H1 (cell line): ENCODE measurements around the gene STT3B. TPM values are rescaled to one million over a fixed set of nuclear protein-coding genes. Genes with fewer than 3 reads are reported as not detected.

ENCODE experiments used
- CTCF ChIA-PET: fragments of 300-600 bp; sonication (Branson Sonifier 250); formaldehyde crosslinking; loops from one replicate; lab custom pipeline; 2021; ENCODE audit not compliant: partially characterized antibody; lab: Charles Lee
- POLR2A ChIA-PET: fragments of 300-600 bp; sonication (Branson Sonifier 250); formaldehyde crosslinking; loops from one replicate; lab custom pipeline; 2021; ENCODE audit warnings: inconsistent platforms; ENCODE audit not compliant: partially characterized antibody; lab: Charles Lee
- DNase-seq, 2 experiments: peaks; one replicate each; pipeline versions ENCODE4 v3.0.0 to v3.0.0-alpha.2; 2010 to 2022; ENCODE audit warnings: low spot score in 2 of 2, low read depth in 1 of 2, mixed read lengths in 1 of 2
- FAIRE-seq: peaks from 2 replicates; lab custom pipeline; 2011; peaks lifted over from hg19 to GRCh38; lab: Jason Lieb, UNC
- H2AFZ ChIP-seq: 2 replicates; pipeline ENCODE4 v1.8.1; 2012; ENCODE audit warnings: low read length, inconsistent platforms
- H2AK5ac ChIP-seq: 2 replicates; pipeline ENCODE4 v1.6.1; 2013; ENCODE audit warnings: low read depth, low read length
- H2BK120ac ChIP-seq: replicated peaks from 2 replicates; pipeline ENCODE3; 2013; ENCODE audit warnings: low read depth, low read length, inconsistent platforms
- H2BK12ac ChIP-seq: 2 replicates; pipeline ENCODE4 v1.6.1; 2013; ENCODE audit warnings: low read depth, low read length
- H2BK15ac ChIP-seq: 2 replicates; pipeline ENCODE4 v1.6.1; 2013; ENCODE audit warnings: low read length
- H2BK20ac ChIP-seq: 2 replicates; pipeline ENCODE4 v1.6.1; 2013; ENCODE audit warnings: low read length
- H2BK5ac ChIP-seq: 2 replicates; pipeline ENCODE4 v1.6.1; 2013; ENCODE audit warnings: low read depth, low read length
- H3K14ac ChIP-seq: 2 replicates; pipeline ENCODE4 v1.6.1; 2013; ENCODE audit warnings: inconsistent platforms; ENCODE audit not compliant: insufficient read length
- H3K18ac ChIP-seq: 2 replicates; pipeline ENCODE4 v1.6.1; 2013; ENCODE audit warnings: low read length; ENCODE audit errors: extremely low read depth
- H3K23ac ChIP-seq: 2 replicates; pipeline ENCODE4 v1.6.1; 2013; ENCODE audit warnings: inconsistent platforms; ENCODE audit not compliant: insufficient read length
- H3K23me2 ChIP-seq: 2 replicates; pipeline ENCODE4 v1.6.1; 2013; ENCODE audit warnings: low read depth, low read length
- H3K27ac ChIP-seq: 2 replicates; pipeline ENCODE4 v1.6.1; 2011; ENCODE audit warnings: low read depth, low read length, inconsistent platforms
- H3K27me3 ChIP-seq, 4 experiments: replicated peaks in 1 of 4; 1 replicate in 1 of 4; 2 replicates in 3 of 4; pipeline versions ENCODE4 v1.6.1 to v1.8.1; 2011 to 2013; ENCODE audit warnings: low read length in 3 of 4, mild to moderate bottlenecking in 3 of 4, inconsistent platforms in 2 of 4, mixed read lengths in 2 of 4, moderate library complexity in 1 of 4; ENCODE audit not compliant: control insufficient read depth in 3 of 4, insufficient read depth in 3 of 4; ENCODE audit errors: extremely low read depth in 1 of 4
- H3K36me3 ChIP-seq, 4 experiments: 2 replicates each; pipeline versions ENCODE4 v1.6.1 to v1.8.1; 2011 to 2013; ENCODE audit warnings: mild to moderate bottlenecking in 4 of 4, low read length in 3 of 4, moderate library complexity in 2 of 4, control low read depth in 1 of 4, inconsistent platforms in 1 of 4; ENCODE audit not compliant: insufficient read depth in 4 of 4, control insufficient read depth in 2 of 4
- H3K4ac ChIP-seq: replicated peaks from 2 replicates; pipeline ENCODE3; 2013; ENCODE audit warnings: low read length, low read depth, mixed read lengths, inconsistent platforms; ENCODE audit not compliant: insufficient read length
- H3K4me1 ChIP-seq, 4 experiments: replicated peaks in 1 of 4; 1 replicate in 1 of 4; 2 replicates in 3 of 4; pipeline versions ENCODE4 v1.6.1 to v1.8.1; 2011 to 2013; ENCODE audit warnings: low read length in 3 of 4, inconsistent platforms in 2 of 4, mixed read lengths in 1 of 4; ENCODE audit not compliant: insufficient read depth in 4 of 4, control insufficient read depth in 3 of 4
- H3K4me2 ChIP-seq, 2 experiments: 2 replicates each; pipeline versions ENCODE4 v1.6.1 to v1.8.1; 2011 to 2013; ENCODE audit warnings: low read depth in 2 of 2, low read length in 2 of 2, control low read depth in 1 of 2, inconsistent platforms in 1 of 2, mild to moderate bottlenecking in 1 of 2; ENCODE audit not compliant: insufficient read depth in 1 of 2
- H3K4me3 ChIP-seq, 4 experiments: fragments of 200-600, 300-600 bp in 1 of 4; sonication (generic), shearing (Covaris generic), sonication (Bioruptor Twin) in 1 of 4; 2 replicates each; pipeline versions ENCODE4 v1.5.1 to v1.8.1; 2011 to 2016; ENCODE audit warnings: low read length in 4 of 4, low read depth in 3 of 4, control low read depth in 2 of 4, inconsistent platforms in 2 of 4, mild to moderate bottlenecking in 2 of 4, mixed read lengths in 1 of 4, moderate library complexity in 1 of 4; ENCODE audit not compliant: insufficient read depth in 2 of 4; ENCODE audit errors: extremely low read depth in 1 of 4
- H3K56ac ChIP-seq: replicated peaks from 2 replicates; pipeline ENCODE3; 2013; ENCODE audit warnings: low read depth, mild to moderate bottlenecking, mixed read lengths, low read length, inconsistent platforms; ENCODE audit not compliant: insufficient read length
- H3K79me1 ChIP-seq: 2 replicates; pipeline ENCODE4 v1.6.1; 2013; ENCODE audit warnings: low read depth, low read length, control low read depth
- H3K79me2 ChIP-seq, 2 experiments: 2 replicates each; pipeline versions ENCODE4 v1.6.1 to v1.8.1; 2012 to 2013; ENCODE audit warnings: low read length in 2 of 2, mild to moderate bottlenecking in 2 of 2, inconsistent platforms in 1 of 2; ENCODE audit not compliant: insufficient read depth in 2 of 2, control insufficient read depth in 1 of 2
- H3K9ac ChIP-seq, 4 experiments: replicated peaks in 1 of 4; 1 replicate in 1 of 4; 2 replicates in 3 of 4; pipeline versions ENCODE4 v1.6.1 to v1.8.1; 2011 to 2013; ENCODE audit warnings: low read depth in 3 of 4, low read length in 3 of 4, control low read depth in 2 of 4, mild to moderate bottlenecking in 2 of 4, moderate library complexity in 2 of 4, inconsistent platforms in 1 of 4; ENCODE audit errors: extremely low read depth in 1 of 4
- H3K9me3 ChIP-seq, 2 experiments: 2 replicates each; pipeline versions ENCODE4 v1.6.1 to v1.8.1; 2012 to 2013; ENCODE audit warnings: mild to moderate bottlenecking in 2 of 2, moderate library complexity in 2 of 2, control low read depth in 1 of 2, inconsistent platforms in 1 of 2, low read depth in 1 of 2, low read length in 1 of 2, mixed read lengths in 1 of 2; ENCODE audit not compliant: insufficient read depth in 2 of 2
- H4K20me1 ChIP-seq, 2 experiments: replicated peaks in 1 of 2; 2 replicates each; pipeline versions ENCODE3 to v1.8.1; 2011 to 2013; ENCODE audit warnings: inconsistent platforms in 2 of 2, low read length in 2 of 2, mild to moderate bottlenecking in 1 of 2; ENCODE audit not compliant: insufficient read depth in 2 of 2, control insufficient read depth in 1 of 2
- H4K5ac ChIP-seq: 2 replicates; pipeline ENCODE4 v1.6.1; 2013; ENCODE audit warnings: low read length, low read depth, mixed read lengths, inconsistent platforms; ENCODE audit not compliant: insufficient read length
- H4K8ac ChIP-seq: 2 replicates; pipeline ENCODE4 v1.8.0; 2013; ENCODE audit warnings: mild to moderate bottlenecking, moderate library complexity, low read length, inconsistent platforms; ENCODE audit not compliant: insufficient read depth; ENCODE audit errors: extremely low read depth
- H4K91ac ChIP-seq: replicated peaks from 2 replicates; pipeline ENCODE3; 2013; ENCODE audit warnings: low read length, mixed read lengths, inconsistent platforms; ENCODE audit not compliant: insufficient read length
- CBX8 ChIP-seq: fragments of 300-800, 300-1000 bp; sonication (generic); IDR thresholded peaks from 2 replicates; pipeline ENCODE4 v1.7.1; 2016; ENCODE audit warnings: low read depth, low read length, borderline replicate concordance
- FOSL1 ChIP-seq: IDR thresholded peaks from 2 replicates; pipeline ENCODE4 v1.6.1; 2011; ENCODE audit warnings: mild to moderate bottlenecking, low read depth, low read length, moderate library complexity; ENCODE audit not compliant: insufficient read depth
- NANOG ChIP-seq: IDR thresholded peaks from 2 replicates; pipeline ENCODE4 v1.6.1; 2011; ENCODE audit warnings: low read length, low read depth, mild to moderate bottlenecking, inconsistent platforms; ENCODE audit not compliant: insufficient read depth, poor library complexity, severe bottlenecking
- RNF2 ChIP-seq: fragments of 200-900, 300-1000 bp; sonication (generic); IDR thresholded peaks from 2 replicates; pipeline ENCODE4 v1.7.1; 2016; ENCODE audit warnings: borderline replicate concordance, low read depth, mild to moderate bottlenecking, antibody characterized with exemption, low read length; ENCODE audit not compliant: poor library complexity, severe bottlenecking; ENCODE audit errors: missing control alignments
- SIX5 ChIP-seq: IDR thresholded peaks from 2 replicates; pipeline ENCODE4 v1.6.1; 2011; ENCODE audit warnings: mild to moderate bottlenecking, low read depth, low read length
- SP2 ChIP-seq: IDR thresholded peaks from 2 replicates; pipeline ENCODE4 v1.6.1; 2012; ENCODE audit warnings: mild to moderate bottlenecking, low read length, inconsistent platforms
- WGBS, 2 experiments: shearing (Covaris generic) in 1 of 2; methylation state at CpG; one replicate each; pipeline versions ENCODE4 v1.1.6 to v1.1.7; 2013 to 2015; ENCODE audit warnings: low lambda C conversion rate in 2 of 2, mixed read lengths in 2 of 2, inconsistent platforms in 1 of 2, low coverage in 1 of 2, missing lambda C conversion rate in 1 of 2; ENCODE audit not compliant: insufficient replicate concordance in 2 of 2, insufficient coverage in 1 of 2, insufficient read length in 1 of 2; ENCODE audit errors: extremely low coverage in 1 of 2, missing lambda C conversion rate in 1 of 2; 5-methylcytosine and 5-hydroxymethylcytosine counted together
- polyA plus RNA-seq, 7 experiments: library from polyadenylated mRNA; depleted of rRNA in 3 of 7; stranded (reverse) in 5 of 7; unstranded in 2 of 7; fragments of >200 nt in 5 of 7; fragments of 200-250 nt in 2 of 7; gene quantifications; 1 replicate in 5 of 7; 2 replicates in 1 of 7; 4 replicates in 1 of 7; pipeline versions ENCODE4 v1.2.1 to v1.2.3, GENCODE V29; 2011 to 2013; ENCODE audit warnings: missing spikeins in 2 of 7, mixed read lengths in 2 of 7
- total RNA-seq: library from RNA; stranded (reverse); fragmentation: NEBNext Ultra II Directional; extraction: Animal tissue kit (Norgen Biotek cat#: 25700); gene quantifications from 2 replicates; pipeline ENCODE4 v1.2.1, GENCODE V29; 2021

The STT3B gene
- total and polyA plus RNA-seq, 2 of the 8 experiments (the other 6 are each of a cell fraction or from before 2014, with no cell fraction given): 43.5 to 134 TPM

- H2BK120ac ChIP-seq: no peak overlapping the region
- H4K91ac ChIP-seq: no peak overlapping the region
- peaks cover 0 to 4% (median 2%) of the 10 kb centered on the region in 4 experiments; a peak in 2 of 7 replicates for H3K4me1 ChIP-seq
- H2BK5ac ChIP-seq: no peak overlapping the region
- no peak overlapping the region for H3K14ac ChIP-seq
- H2BK20ac ChIP-seq: no peak overlapping the region
- ChIA-PET POLR2A (no interaction called here), CTCF (interaction anchor here (1.6 kb wide), 1 partner anchor 66 kb away, joined by 7 read pairs; no protein-coding TSS in a partner anchor)
- no peaks in the 10 kb centered on the region; the same call in 1 of the 2 replicates for H3K79me1 ChIP-seq
- 94% methylated on average over 5 of the region's 5 CpGs; no CpG with 5 or more reads in 1 of the 2 experiments for WGBS, 2 experiments
- no peaks in the 10 kb centered on the region for H3K9me3 ChIP-seq
- H3K9ac ChIP-seq: no peak overlapping the region
- peaks cover 0 to 4% of the 10 kb centered on the region in 2 experiments for H4K20me1 ChIP-seq
- no peak overlapping the region for H3K18ac ChIP-seq
- H3K4me2 ChIP-seq: no peak overlapping the region
- DNase-seq (no peak), FAIRE-seq (no peak)
- H4K8ac ChIP-seq: no peak overlapping the region
- no peaks in the 10 kb centered on the region for H3K23me2 ChIP-seq
- no peak overlapping the region for H3K23ac ChIP-seq
- no peak overlapping the region for H3K27ac ChIP-seq
- H4K5ac ChIP-seq: no peak overlapping the region
- H3K4ac ChIP-seq: no peak overlapping the region
- H2BK12ac ChIP-seq: no peak overlapping the region
- no peaks in the 10 kb centered on the region for H3K27me3 ChIP-seq
- no peak overlapping the region for H2BK15ac ChIP-seq
- H2AK5ac ChIP-seq: no peak overlapping the region
- H3K36me3 ChIP-seq: peaks cover 0 to 19% (median 4%) of the 10 kb centered on the region in 4 experiments; a peak in 2 of 8 replicates
- H3K79me2 ChIP-seq: no peaks in the 10 kb centered on the region
- TF ChIP-seq SIX5: no peak
- TF ChIP-seq SP2: no peak
- no peak for TF ChIP-seq FOSL1
- no peak for TF ChIP-seq NANOG
- TF ChIP-seq CBX8: no peak
- no peak for TF ChIP-seq RNF2
- no peak overlapping the region for H3K4me3 ChIP-seq
- no peak overlapping the region for H2AFZ ChIP-seq
- H3K56ac ChIP-seq: no peak overlapping the region
Observed at GRCh38 chr3:31629054-31629453, 96.3 kb downstream of the STT3B start.
